ENCODE data around the gene DBN1. TPM values are rescaled to one million over a fixed set of nuclear protein-coding genes. Genes with fewer than 3 reads are reported as not detected.

Gene DBN1
- total and polyA plus RNA-seq, 2 of the 8 experiments (the other 6 are each of a cell fraction or from before 2014, with no cell fraction given): 168 to 333 TPM

DNA sequence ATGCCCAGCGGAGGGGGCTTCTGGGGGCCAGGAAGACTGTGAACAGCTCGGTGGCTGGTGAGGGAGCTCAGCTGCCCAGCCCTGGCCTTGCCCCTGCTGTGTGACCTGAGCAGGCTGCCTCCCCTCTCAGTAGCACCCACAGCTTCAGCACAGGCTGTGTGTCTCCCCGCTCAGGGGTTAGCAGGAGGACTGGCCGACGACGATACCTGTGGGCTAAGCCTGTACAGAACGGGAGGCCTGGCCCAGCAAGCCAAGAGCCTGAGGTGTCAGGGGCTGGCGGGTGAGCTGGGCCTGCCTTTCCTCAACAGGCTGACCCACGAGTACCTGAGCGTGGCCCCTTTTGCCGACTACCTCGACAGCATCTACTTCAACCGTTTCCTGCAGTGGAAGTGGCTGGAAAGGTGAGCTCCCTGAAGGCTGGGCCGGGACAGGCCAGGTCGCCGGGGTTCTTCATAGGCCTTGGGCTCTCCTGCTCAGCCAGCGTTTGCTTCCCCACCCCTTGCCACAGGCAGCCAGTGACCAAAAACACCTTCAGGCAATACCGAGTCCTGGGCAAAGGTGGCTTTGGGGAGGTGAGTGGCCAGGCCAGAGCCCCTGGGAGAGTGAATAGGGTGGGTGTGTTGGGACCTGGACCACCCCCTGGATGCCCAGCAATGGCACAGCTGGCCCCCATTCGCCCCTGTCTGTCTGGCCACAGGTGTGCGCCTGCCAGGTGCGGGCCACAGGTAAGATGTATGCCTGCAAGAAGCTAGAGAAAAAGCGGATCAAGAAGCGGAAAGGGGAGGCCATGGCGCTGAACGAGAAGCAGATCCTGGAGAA lies 40.4 kb downstream of the DBN1 start (continued):
- TF ChIP-seq CTCF (IDR thresholded peaks at IDR 0.05; ENCODE audit: control extremely low read depth in 1 of 3, insufficient read depth in 1 of 3, low read depth in 1 of 3, low read length in 3 of 3) (no peak), TAF7 (optimal IDR thresholded peaks at IDR 0.05; ENCODE audit: borderline replicate concordance, low read depth, low read length) (no peak), CBX5 (IDR thresholded peaks at IDR 0.05; ENCODE audit: low read depth, low read length) (no peak), NANOG (IDR thresholded peaks at IDR 0.05; ENCODE audit: insufficient read depth, low read depth, low read length, poor library complexity, severe bottlenecking) (no peak), SAP30 (IDR thresholded peaks at IDR 0.05; ENCODE audit: insufficient read depth, insufficient replicate concordance, low read length) (no peak), PHF8 (conservative IDR thresholded peaks at IDR 0.05; ENCODE audit: low read depth, low read length) (no peak), USF2 (IDR thresholded peaks at IDR 0.05; ENCODE audit: low read length) (no peak), POLR2AphosphoS5 (IDR thresholded peaks at IDR 0.05; ENCODE audit: low read depth, low read length) (no peak)
- TF ChIP-seq, protein P1, sequence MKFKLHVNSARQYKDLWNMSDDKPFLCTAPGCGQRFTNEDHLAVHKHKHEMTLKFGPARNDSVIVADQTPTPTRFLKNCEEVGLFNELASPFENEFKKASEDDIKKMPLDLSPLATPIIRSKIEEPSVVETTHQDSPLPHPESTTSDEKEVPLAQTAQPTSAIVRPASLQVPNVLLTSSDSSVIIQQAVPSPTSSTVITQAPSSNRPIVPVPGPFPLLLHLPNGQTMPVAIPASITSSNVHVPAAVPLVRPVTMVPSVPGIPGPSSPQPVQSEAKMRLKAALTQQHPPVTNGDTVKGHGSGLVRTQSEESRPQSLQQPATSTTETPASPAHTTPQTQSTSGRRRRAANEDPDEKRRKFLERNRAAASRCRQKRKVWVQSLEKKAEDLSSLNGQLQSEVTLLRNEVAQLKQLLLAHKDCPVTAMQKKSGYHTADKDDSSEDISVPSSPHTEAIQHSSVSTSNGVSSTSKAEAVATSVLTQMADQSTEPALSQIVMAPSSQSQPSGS (IDR thresholded peaks at IDR 0.05; ENCODE audit: low read length): no peak
